H1 (cell line): Measurements from ENCODE around the gene CPO. TPM values are rescaled to one million over a fixed set of nuclear protein-coding genes. Genes with fewer than 3 reads are reported as not detected.

Experiments
- CTCF ChIA-PET: fragments of 300-600 bp; sonication (Branson Sonifier 250); formaldehyde crosslinking; loops from one replicate; lab custom pipeline; 2021; ENCODE audit not compliant: partially characterized antibody; lab: Charles Lee
- POLR2A ChIA-PET: fragments of 300-600 bp; sonication (Branson Sonifier 250); formaldehyde crosslinking; loops from one replicate; lab custom pipeline; 2021; ENCODE audit warnings: inconsistent platforms; ENCODE audit not compliant: partially characterized antibody; lab: Charles Lee
- DNase-seq, 2 experiments: peaks; one replicate each; pipeline versions ENCODE4 v3.0.0 to v3.0.0-alpha.2; 2010 to 2022; ENCODE audit warnings: low spot score in 2 of 2, low read depth in 1 of 2, mixed read lengths in 1 of 2
- FAIRE-seq: peaks from 2 replicates; lab custom pipeline; 2011; peaks lifted over from hg19 to GRCh38; lab: Jason Lieb, UNC
- H2AFZ ChIP-seq: 2 replicates; pipeline ENCODE4 v1.8.1; 2012; ENCODE audit warnings: low read length, inconsistent platforms
- H2AK5ac ChIP-seq: 2 replicates; pipeline ENCODE4 v1.6.1; 2013; ENCODE audit warnings: low read depth, low read length
- H2BK120ac ChIP-seq: replicated peaks from 2 replicates; pipeline ENCODE3; 2013; ENCODE audit warnings: low read depth, low read length, inconsistent platforms
- H2BK12ac ChIP-seq: 2 replicates; pipeline ENCODE4 v1.6.1; 2013; ENCODE audit warnings: low read depth, low read length
- H2BK15ac ChIP-seq: 2 replicates; pipeline ENCODE4 v1.6.1; 2013; ENCODE audit warnings: low read length
- H2BK20ac ChIP-seq: 2 replicates; pipeline ENCODE4 v1.6.1; 2013; ENCODE audit warnings: low read length
- H2BK5ac ChIP-seq: 2 replicates; pipeline ENCODE4 v1.6.1; 2013; ENCODE audit warnings: low read depth, low read length
- H3K14ac ChIP-seq: 2 replicates; pipeline ENCODE4 v1.6.1; 2013; ENCODE audit warnings: inconsistent platforms; ENCODE audit not compliant: insufficient read length
- H3K18ac ChIP-seq: 2 replicates; pipeline ENCODE4 v1.6.1; 2013; ENCODE audit warnings: low read length; ENCODE audit errors: extremely low read depth
- H3K23ac ChIP-seq: 2 replicates; pipeline ENCODE4 v1.6.1; 2013; ENCODE audit warnings: inconsistent platforms; ENCODE audit not compliant: insufficient read length
- H3K23me2 ChIP-seq: 2 replicates; pipeline ENCODE4 v1.6.1; 2013; ENCODE audit warnings: low read depth, low read length
- H3K27ac ChIP-seq: 2 replicates; pipeline ENCODE4 v1.6.1; 2011; ENCODE audit warnings: low read depth, low read length, inconsistent platforms
- H3K27me3 ChIP-seq, 4 experiments: replicated peaks in 1 of 4; 1 replicate in 1 of 4; 2 replicates in 3 of 4; pipeline versions ENCODE4 v1.6.1 to v1.8.1; 2011 to 2013; ENCODE audit warnings: low read length in 3 of 4, mild to moderate bottlenecking in 3 of 4, inconsistent platforms in 2 of 4, mixed read lengths in 2 of 4, moderate library complexity in 1 of 4; ENCODE audit not compliant: control insufficient read depth in 3 of 4, insufficient read depth in 3 of 4; ENCODE audit errors: extremely low read depth in 1 of 4
- H3K36me3 ChIP-seq, 4 experiments: 2 replicates each; pipeline versions ENCODE4 v1.6.1 to v1.8.1; 2011 to 2013; ENCODE audit warnings: mild to moderate bottlenecking in 4 of 4, low read length in 3 of 4, moderate library complexity in 2 of 4, control low read depth in 1 of 4, inconsistent platforms in 1 of 4; ENCODE audit not compliant: insufficient read depth in 4 of 4, control insufficient read depth in 2 of 4
- H3K4ac ChIP-seq: replicated peaks from 2 replicates; pipeline ENCODE3; 2013; ENCODE audit warnings: low read length, low read depth, mixed read lengths, inconsistent platforms; ENCODE audit not compliant: insufficient read length
- H3K4me1 ChIP-seq, 4 experiments: replicated peaks in 1 of 4; 1 replicate in 1 of 4; 2 replicates in 3 of 4; pipeline versions ENCODE4 v1.6.1 to v1.8.1; 2011 to 2013; ENCODE audit warnings: low read length in 3 of 4, inconsistent platforms in 2 of 4, mixed read lengths in 1 of 4; ENCODE audit not compliant: insufficient read depth in 4 of 4, control insufficient read depth in 3 of 4
- H3K4me2 ChIP-seq, 2 experiments: 2 replicates each; pipeline versions ENCODE4 v1.6.1 to v1.8.1; 2011 to 2013; ENCODE audit warnings: low read depth in 2 of 2, low read length in 2 of 2, control low read depth in 1 of 2, inconsistent platforms in 1 of 2, mild to moderate bottlenecking in 1 of 2; ENCODE audit not compliant: insufficient read depth in 1 of 2
- H3K4me3 ChIP-seq, 4 experiments: fragments of 200-600, 300-600 bp in 1 of 4; sonication (generic), shearing (Covaris generic), sonication (Bioruptor Twin) in 1 of 4; 2 replicates each; pipeline versions ENCODE4 v1.5.1 to v1.8.1; 2011 to 2016; ENCODE audit warnings: low read length in 4 of 4, low read depth in 3 of 4, control low read depth in 2 of 4, inconsistent platforms in 2 of 4, mild to moderate bottlenecking in 2 of 4, mixed read lengths in 1 of 4, moderate library complexity in 1 of 4; ENCODE audit not compliant: insufficient read depth in 2 of 4; ENCODE audit errors: extremely low read depth in 1 of 4
- H3K56ac ChIP-seq: replicated peaks from 2 replicates; pipeline ENCODE3; 2013; ENCODE audit warnings: low read depth, mild to moderate bottlenecking, mixed read lengths, low read length, inconsistent platforms; ENCODE audit not compliant: insufficient read length
- H3K79me1 ChIP-seq: 2 replicates; pipeline ENCODE4 v1.6.1; 2013; ENCODE audit warnings: low read depth, low read length, control low read depth
- H3K79me2 ChIP-seq, 2 experiments: 2 replicates each; pipeline versions ENCODE4 v1.6.1 to v1.8.1; 2012 to 2013; ENCODE audit warnings: low read length in 2 of 2, mild to moderate bottlenecking in 2 of 2, inconsistent platforms in 1 of 2; ENCODE audit not compliant: insufficient read depth in 2 of 2, control insufficient read depth in 1 of 2
- H3K9ac ChIP-seq, 4 experiments: replicated peaks in 1 of 4; 1 replicate in 1 of 4; 2 replicates in 3 of 4; pipeline versions ENCODE4 v1.6.1 to v1.8.1; 2011 to 2013; ENCODE audit warnings: low read depth in 3 of 4, low read length in 3 of 4, control low read depth in 2 of 4, mild to moderate bottlenecking in 2 of 4, moderate library complexity in 2 of 4, inconsistent platforms in 1 of 4; ENCODE audit errors: extremely low read depth in 1 of 4
- H3K9me3 ChIP-seq, 2 experiments: 2 replicates each; pipeline versions ENCODE4 v1.6.1 to v1.8.1; 2012 to 2013; ENCODE audit warnings: mild to moderate bottlenecking in 2 of 2, moderate library complexity in 2 of 2, control low read depth in 1 of 2, inconsistent platforms in 1 of 2, low read depth in 1 of 2, low read length in 1 of 2, mixed read lengths in 1 of 2; ENCODE audit not compliant: insufficient read depth in 2 of 2
- H4K20me1 ChIP-seq, 2 experiments: replicated peaks in 1 of 2; 2 replicates each; pipeline versions ENCODE3 to v1.8.1; 2011 to 2013; ENCODE audit warnings: inconsistent platforms in 2 of 2, low read length in 2 of 2, mild to moderate bottlenecking in 1 of 2; ENCODE audit not compliant: insufficient read depth in 2 of 2, control insufficient read depth in 1 of 2
- H4K5ac ChIP-seq: 2 replicates; pipeline ENCODE4 v1.6.1; 2013; ENCODE audit warnings: low read length, low read depth, mixed read lengths, inconsistent platforms; ENCODE audit not compliant: insufficient read length
- H4K8ac ChIP-seq: 2 replicates; pipeline ENCODE4 v1.8.0; 2013; ENCODE audit warnings: mild to moderate bottlenecking, moderate library complexity, low read length, inconsistent platforms; ENCODE audit not compliant: insufficient read depth; ENCODE audit errors: extremely low read depth
- H4K91ac ChIP-seq: replicated peaks from 2 replicates; pipeline ENCODE3; 2013; ENCODE audit warnings: low read length, mixed read lengths, inconsistent platforms; ENCODE audit not compliant: insufficient read length
- ASH2L ChIP-seq: fragments of 200-600, 300-600 bp; sonication (generic); IDR thresholded peaks from one replicate; pipeline ENCODE4 v1.7.1; 2017; ENCODE audit warnings: low read length
- CEBPB ChIP-seq: IDR thresholded peaks from 2 replicates; pipeline ENCODE4 v1.6.1; 2012; ENCODE audit warnings: low read depth, low read length
- CHD2 ChIP-seq: IDR thresholded peaks from 2 replicates; pipeline ENCODE4 v1.6.1; 2012; ENCODE audit warnings: low read length, improper control_type of control experiment
- CTBP2 ChIP-seq: IDR thresholded peaks from 2 replicates; pipeline ENCODE4 v1.7.0; 2011; ENCODE audit warnings: borderline replicate concordance, mild to moderate bottlenecking, moderate library complexity, mixed read lengths, low read length; ENCODE audit not compliant: insufficient read depth, insufficient read length
- KDM1A ChIP-seq: fragments of 200-600, 300-600 bp; sonication (generic); IDR thresholded peaks from 2 replicates; pipeline ENCODE4 v1.7.1; 2016; ENCODE audit warnings: mild to moderate bottlenecking, low read length, borderline replicate concordance
- POLR2A ChIP-seq, 2 experiments: IDR thresholded peaks; 1 replicate in 1 of 2; 2 replicates in 1 of 2; pipeline ENCODE4 v1.6.1; 2011; ENCODE audit warnings: low read depth in 2 of 2, low read length in 2 of 2, mild to moderate bottlenecking in 2 of 2; ENCODE audit errors: control extremely low read depth in 1 of 2
- RAD21 ChIP-seq, 2 experiments: IDR thresholded peaks in 1 of 2; conservative IDR thresholded peaks in 1 of 2; 2 replicates each; pipeline ENCODE4 v1.6.1; 2011; ENCODE audit warnings: low read depth in 2 of 2, low read length in 2 of 2, improper control_type of control experiment in 1 of 2, inconsistent platforms in 1 of 2, mild to moderate bottlenecking in 1 of 2, moderate library complexity in 1 of 2
- SIRT6 ChIP-seq: IDR thresholded peaks from one replicate; pipeline ENCODE4 v1.7.1; 2012; ENCODE audit warnings: low read length, inconsistent platforms
- SP1 ChIP-seq: IDR thresholded peaks from 2 replicates; pipeline ENCODE4 v1.6.1; 2011; ENCODE audit warnings: low read depth, low read length
- SP2 ChIP-seq: IDR thresholded peaks from 2 replicates; pipeline ENCODE4 v1.6.1; 2012; ENCODE audit warnings: mild to moderate bottlenecking, low read length, inconsistent platforms
- SRF ChIP-seq: IDR thresholded peaks from 2 replicates; pipeline ENCODE4 v1.6.1; 2011; ENCODE audit warnings: mild to moderate bottlenecking, low read depth, low read length, moderate library complexity
- SUZ12 ChIP-seq: fragments of 200-600 bp; sonication (generic); IDR thresholded peaks from 2 replicates; pipeline ENCODE4 v1.6.1; 2012; ENCODE audit warnings: mild to moderate bottlenecking, inconsistent platforms, low read length, moderate library complexity, mixed read lengths
- TAF1 ChIP-seq: IDR thresholded peaks from 2 replicates; pipeline ENCODE4 v1.6.1; 2011; ENCODE audit warnings: mild to moderate bottlenecking, low read depth, low read length
- TAF7 ChIP-seq: optimal IDR thresholded peaks from 2 replicates; pipeline ENCODE3; 2011; ENCODE audit warnings: low read depth, mild to moderate bottlenecking, inconsistent platforms, low read length, moderate library complexity, borderline replicate concordance
- TEAD4 ChIP-seq: IDR thresholded peaks from 2 replicates; pipeline ENCODE4 v1.6.1; 2012; ENCODE audit warnings: low read depth, low read length, inconsistent platforms, mixed read lengths
- WGBS, 2 experiments: shearing (Covaris generic) in 1 of 2; methylation state at CpG; one replicate each; pipeline versions ENCODE4 v1.1.6 to v1.1.7; 2013 to 2015; ENCODE audit warnings: low lambda C conversion rate in 2 of 2, mixed read lengths in 2 of 2, inconsistent platforms in 1 of 2, low coverage in 1 of 2, missing lambda C conversion rate in 1 of 2; ENCODE audit not compliant: insufficient replicate concordance in 2 of 2, insufficient coverage in 1 of 2, insufficient read length in 1 of 2; ENCODE audit errors: extremely low coverage in 1 of 2, missing lambda C conversion rate in 1 of 2; 5-methylcytosine and 5-hydroxymethylcytosine counted together
- polyA plus RNA-seq, 7 experiments: library from polyadenylated mRNA; depleted of rRNA in 3 of 7; stranded (reverse) in 5 of 7; unstranded in 2 of 7; fragments of >200 nt in 5 of 7; fragments of 200-250 nt in 2 of 7; gene quantifications; 1 replicate in 5 of 7; 2 replicates in 1 of 7; 4 replicates in 1 of 7; pipeline versions ENCODE4 v1.2.1 to v1.2.3, GENCODE V29; 2011 to 2013; ENCODE audit warnings: missing spikeins in 2 of 7, mixed read lengths in 2 of 7
- total RNA-seq: library from RNA; stranded (reverse); fragmentation: NEBNext Ultra II Directional; extraction: Animal tissue kit (Norgen Biotek cat#: 25700); gene quantifications from 2 replicates; pipeline ENCODE4 v1.2.1, GENCODE V29; 2021
- TF ChIP-seq, protein P1 (sequence below): IDR thresholded peaks from 2 replicates; pipeline ENCODE4 v1.6.1; 2012; ENCODE audit warnings: inconsistent platforms

The CPO gene
- total and polyA plus RNA-seq, 2 of the 8 experiments (the other 6 are each of a cell fraction or from before 2014, with no cell fraction given): 1.3 TPM

DNA sequence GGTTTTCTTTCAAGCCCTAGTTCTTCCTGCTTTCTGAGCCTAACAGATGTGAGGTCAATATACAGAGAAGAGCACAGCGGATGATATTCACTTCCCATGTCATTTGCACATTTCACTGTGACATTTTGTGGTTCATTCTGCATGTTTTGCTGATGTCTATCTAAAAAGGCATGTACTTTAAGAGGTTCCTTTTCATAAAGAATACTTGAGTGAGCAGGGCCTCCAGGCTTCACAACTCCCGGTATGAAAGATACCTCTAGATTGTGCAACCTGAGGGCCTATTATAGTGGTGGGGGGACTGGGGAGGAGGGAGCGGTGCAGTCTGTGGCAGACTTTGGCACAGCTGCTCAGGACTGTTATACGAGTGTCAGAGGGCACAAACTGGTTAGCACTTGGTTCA lies 54.6 kb downstream of the CPO start:
- no peak overlapping the region for H3K4me2 ChIP-seq
- H3K9ac ChIP-seq: no peak overlapping the region
- FAIRE-seq (no peak), DNase-seq (no peak)
- H4K8ac ChIP-seq: no peak overlapping the region
- peaks cover 0 to 1% (median 0%) of the 10 kb centered on the region in 4 experiments; a peak in 1 of 7 replicates for H3K27me3 ChIP-seq
- 95% methylated on average over 4 of the region's 4 CpGs; no CpG with 5 or more reads in 1 of the 2 experiments for WGBS, 2 experiments
- H2AFZ ChIP-seq: no peak overlapping the region
- H4K5ac ChIP-seq: no peak overlapping the region
- H2BK15ac ChIP-seq: no peak overlapping the region
- H2BK12ac ChIP-seq: no peak overlapping the region
- no peak overlapping the region for H2AK5ac ChIP-seq
- no peak overlapping the region for H3K18ac ChIP-seq
- no peaks in the 10 kb centered on the region for H3K79me1 ChIP-seq
- H3K56ac ChIP-seq: no peak overlapping the region
- no peaks in the 10 kb centered on the region for H3K4me1 ChIP-seq
- no peaks in the 10 kb centered on the region; the same call in 1 of the 2 replicates for H3K23me2 ChIP-seq
- H3K79me2 ChIP-seq: no peaks in the 10 kb centered on the region
- no peaks in the 10 kb centered on the region for H4K20me1 ChIP-seq
- H3K4me3 ChIP-seq: no peak overlapping the region
- H2BK120ac ChIP-seq: no peak overlapping the region
- POLR2A ChIA-PET: no interaction called here
- no peak overlapping the region for H2BK20ac ChIP-seq
- H3K36me3 ChIP-seq: no peaks in the 10 kb centered on the region; a peak in 1 of 8 replicates
- no peak overlapping the region for H4K91ac ChIP-seq
- no peak overlapping the region for H2BK5ac ChIP-seq
- no peak overlapping the region for H3K23ac ChIP-seq
- CTCF ChIA-PET: interaction anchor here (1.0 to 4.3 kb wide), 4 partner anchors 11 to 76 kb away, joined by 3 to 30 read pairs (median 4); no protein-coding TSS in a partner anchor
- H3K4ac ChIP-seq: no peak overlapping the region
- no peak overlapping the region for H3K14ac ChIP-seq
- no peaks in the 10 kb centered on the region; a peak in 2 of 4 replicates for H3K9me3 ChIP-seq
- H3K27ac ChIP-seq: no peak overlapping the region
- TF ChIP-seq SUZ12 (no peak), TEAD4 (no peak), SIRT6 (no peak), CTBP2 (no peak), CHD2 (no peak), TAF7 (no peak), SP1 (no peak), RAD21 (IDR thresholded peaks at IDR 0.05 in 1 of 2, conservative IDR thresholded peaks at IDR 0.05 in 1 of 2; ENCODE audit: low read depth in 2 of 2, low read length in 2 of 2) (no peak), POLR2A (IDR thresholded peaks at IDR 0.05; ENCODE audit: control extremely low read depth in 1 of 2, low read depth in 2 of 2, low read length in 2 of 2) (no peak), KDM1A (no peak), SP2 (no peak), TAF1 (no peak), CEBPB (no peak), SRF (no peak), ASH2L (no peak)
- TF ChIP-seq, protein P1, sequence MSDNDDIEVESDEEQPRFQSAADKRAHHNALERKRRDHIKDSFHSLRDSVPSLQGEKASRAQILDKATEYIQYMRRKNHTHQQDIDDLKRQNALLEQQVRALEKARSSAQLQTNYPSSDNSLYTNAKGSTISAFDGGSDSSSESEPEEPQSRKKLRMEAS: no peak
